ENCODE results near the gene COX6B1.

GRCh38 chr19:35612559-35613321, 35.4 kb upstream of the COX6B1 start, which contains the start of gene HAUS5:
- peak in 1 of 2 donors; percentile 45 for TF ChIP-seq POLR2A (IDR thresholded peaks at IDR 0.05)
- TF ChIP-seq, protein P1, sequence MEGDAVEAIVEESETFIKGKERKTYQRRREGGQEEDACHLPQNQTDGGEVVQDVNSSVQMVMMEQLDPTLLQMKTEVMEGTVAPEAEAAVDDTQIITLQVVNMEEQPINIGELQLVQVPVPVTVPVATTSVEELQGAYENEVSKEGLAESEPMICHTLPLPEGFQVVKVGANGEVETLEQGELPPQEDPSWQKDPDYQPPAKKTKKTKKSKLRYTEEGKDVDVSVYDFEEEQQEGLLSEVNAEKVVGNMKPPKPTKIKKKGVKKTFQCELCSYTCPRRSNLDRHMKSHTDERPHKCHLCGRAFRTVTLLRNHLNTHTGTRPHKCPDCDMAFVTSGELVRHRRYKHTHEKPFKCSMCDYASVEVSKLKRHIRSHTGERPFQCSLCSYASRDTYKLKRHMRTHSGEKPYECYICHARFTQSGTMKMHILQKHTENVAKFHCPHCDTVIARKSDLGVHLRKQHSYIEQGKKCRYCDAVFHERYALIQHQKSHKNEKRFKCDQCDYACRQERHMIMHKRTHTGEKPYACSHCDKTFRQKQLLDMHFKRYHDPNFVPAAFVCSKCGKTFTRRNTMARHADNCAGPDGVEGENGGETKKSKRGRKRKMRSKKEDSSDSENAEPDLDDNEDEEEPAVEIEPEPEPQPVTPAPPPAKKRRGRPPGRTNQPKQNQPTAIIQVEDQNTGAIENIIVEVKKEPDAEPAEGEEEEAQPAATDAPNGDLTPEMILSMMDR (IDR thresholded peaks at IDR 0.05), result peak in 1 of 6 experiments; percentile 56
